GM12891 (cell line): Measurements from ENCODE around the gene CFAP46.

Experiments used
- PAX5 ChIP-seq: IDR thresholded peaks from 2 replicates; pipeline ENCODE4 v1.6.1; 2011; ENCODE audit warnings: low read length, moderate library complexity, mild to moderate bottlenecking; ENCODE audit not compliant: insufficient read depth, severe bottlenecking
- POLR2A ChIP-seq: IDR thresholded peaks from 2 replicates; pipeline ENCODE4 v1.6.1; 2011; ENCODE audit warnings: low read depth, low read length, control low read depth
- POLR2AphosphoS5 ChIP-seq: IDR thresholded peaks from 2 replicates; pipeline ENCODE4 v1.6.1; 2011; ENCODE audit warnings: low read depth, low read length, control low read depth
- POU2F2 ChIP-seq: IDR thresholded peaks from 2 replicates; pipeline ENCODE4 v1.6.1; 2011; ENCODE audit warnings: low read depth, mild to moderate bottlenecking, control low read depth, low read length, moderate library complexity
- SPI1 ChIP-seq: IDR thresholded peaks from 2 replicates; pipeline ENCODE4 v1.6.1; 2011; ENCODE audit warnings: low read depth, low read length, control low read depth
- TAF1 ChIP-seq: IDR thresholded peaks from 2 replicates; pipeline ENCODE4 v1.6.1; 2011; ENCODE audit warnings: low read depth, low read length, control low read depth

- TF ChIP-seq POLR2A (no peak), POLR2AphosphoS5 (no peak), TAF1 (no peak), PAX5 (no peak), SPI1 (no peak), POU2F2 (no peak)
These were observed 69.7 kb downstream of the CFAP46 start for GRCh38 chr10:132872658-132873057.
